Trophoblast cell (in vitro differentiated cells and primary cell): ENCODE measurements around the gene EIF4A2.

Experiments
- DNase-seq, 2 donors: peaks; one replicate each; pipeline ENCODE4 v3.0.0-alpha.2; 2016
- H2AFZ ChIP-seq: 2 replicates; pipeline ENCODE4 v1.6.1; 2013; ENCODE audit warnings: low read length, moderate library complexity, mild to moderate bottlenecking; ENCODE audit not compliant: insufficient read depth, poor library complexity
- H2AK5ac ChIP-seq: 2 replicates; pipeline ENCODE4 v1.6.1; 2013; ENCODE audit warnings: mild to moderate bottlenecking, low read length
- H2BK120ac ChIP-seq: 2 replicates; pipeline ENCODE4 v1.6.1; 2013; ENCODE audit warnings: low read length, mild to moderate bottlenecking, moderate library complexity; ENCODE audit not compliant: insufficient read depth, poor library complexity
- H2BK12ac ChIP-seq: 2 replicates; pipeline ENCODE4 v1.6.1; 2013; ENCODE audit warnings: mild to moderate bottlenecking, low read length, moderate library complexity
- H2BK5ac ChIP-seq: 2 replicates; pipeline ENCODE4 v1.6.1; 2013; ENCODE audit warnings: low read length, low read depth, moderate library complexity, mild to moderate bottlenecking; ENCODE audit not compliant: poor library complexity
- H3K14ac ChIP-seq: 2 replicates; pipeline ENCODE4 v1.6.1; 2013; ENCODE audit warnings: mild to moderate bottlenecking, low read length
- H3K18ac ChIP-seq: 2 replicates; pipeline ENCODE4 v1.6.1; 2013; ENCODE audit warnings: mild to moderate bottlenecking, low read length
- H3K23ac ChIP-seq: 2 replicates; pipeline ENCODE4 v1.6.1; 2013; ENCODE audit warnings: low read length
- H3K27ac ChIP-seq: 2 replicates; pipeline ENCODE4 v1.5.1; 2013; ENCODE audit warnings: low read depth, mild to moderate bottlenecking, inconsistent platforms, low read length, moderate library complexity
- H3K27me3 ChIP-seq: 2 replicates; pipeline ENCODE4 v1.6.1; 2013; ENCODE audit warnings: inconsistent platforms, mild to moderate bottlenecking, low read length, moderate library complexity; ENCODE audit not compliant: insufficient read depth
- H3K36me3 ChIP-seq, 2 experiments: 1 replicate in 1 of 2; 2 replicates in 1 of 2; pipeline ENCODE4 v1.6.1; 2013; ENCODE audit warnings: low read length in 2 of 2, mild to moderate bottlenecking in 2 of 2, moderate library complexity in 1 of 2; ENCODE audit not compliant: insufficient read depth in 2 of 2, control insufficient read depth in 1 of 2
- H3K4ac ChIP-seq: 2 replicates; pipeline ENCODE4 v1.6.1; 2013; ENCODE audit warnings: low read depth, mild to moderate bottlenecking, low read length, moderate library complexity
- H3K4me1 ChIP-seq, 2 experiments: 1 replicate in 1 of 2; 2 replicates in 1 of 2; pipeline ENCODE4 v1.6.1; 2013; ENCODE audit warnings: low read length in 2 of 2, mild to moderate bottlenecking in 2 of 2, moderate library complexity in 1 of 2; ENCODE audit not compliant: insufficient read depth in 2 of 2, control insufficient read depth in 1 of 2
- H3K4me2 ChIP-seq: 2 replicates; pipeline ENCODE4 v1.6.1; 2013; ENCODE audit warnings: inconsistent platforms, mild to moderate bottlenecking, low read length, moderate library complexity
- H3K4me3 ChIP-seq: 2 replicates; pipeline ENCODE4 v1.5.1; 2013; ENCODE audit warnings: mild to moderate bottlenecking, low read depth, low read length, inconsistent platforms
- H3K79me1 ChIP-seq: one replicate; pipeline ENCODE4 v1.6.1; 2013; ENCODE audit warnings: low read length
- H3K79me2 ChIP-seq: 2 replicates; pipeline ENCODE4 v1.6.1; 2013; ENCODE audit warnings: low read length, mild to moderate bottlenecking; ENCODE audit not compliant: control insufficient read depth, insufficient read depth, poor library complexity
- H3K9ac ChIP-seq: 2 replicates; pipeline ENCODE4 v1.6.1; 2013; ENCODE audit warnings: mild to moderate bottlenecking, low read length
- H3K9me3 ChIP-seq: 2 replicates; pipeline ENCODE4 v1.6.1; 2013; ENCODE audit warnings: low read depth, mild to moderate bottlenecking, control low read depth, inconsistent platforms, low read length; ENCODE audit not compliant: insufficient read depth
- H4K12ac ChIP-seq: 2 replicates; pipeline ENCODE4 v1.6.1; 2013; ENCODE audit warnings: low read depth, mild to moderate bottlenecking, low read length, moderate library complexity
- H4K8ac ChIP-seq: 2 replicates; pipeline ENCODE4 v1.6.1; 2013; ENCODE audit warnings: low read depth, mild to moderate bottlenecking, low read length, moderate library complexity
- H4K91ac ChIP-seq: one replicate; pipeline ENCODE4 v1.6.1; 2013; ENCODE audit warnings: low read depth, mild to moderate bottlenecking, low read length, moderate library complexity
- WGBS: extraction: QIAGEN DNeasy Blood & Tissue Kit; methylation state at CpG from one replicate; pipeline ENCODE4 v1.1.7; 2013; ENCODE audit warnings: missing lambda C conversion rate; ENCODE audit not compliant: insufficient read length, insufficient coverage; ENCODE audit errors: extremely low coverage; 5-methylcytosine and 5-hydroxymethylcytosine counted together

The EIF4A2 gene

DNA sequence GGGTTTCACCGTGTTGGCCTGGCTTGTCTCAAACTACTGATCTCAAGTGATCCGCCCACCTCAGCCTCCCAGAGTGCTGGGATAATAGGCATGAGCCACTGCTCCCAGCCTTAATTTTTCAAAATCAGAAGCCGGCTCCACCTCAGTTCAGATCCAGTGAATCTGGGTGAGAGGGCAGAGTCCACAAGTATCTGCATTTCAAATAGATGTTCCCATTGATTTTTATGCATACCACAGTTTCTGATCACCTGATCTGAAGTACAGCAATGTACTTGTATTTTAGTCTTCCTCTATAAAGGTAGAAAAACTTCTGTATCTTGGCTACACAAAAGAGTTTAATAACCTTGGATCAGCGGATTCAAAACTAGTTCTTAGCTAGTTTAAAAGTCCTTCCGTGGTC lies 4.2 kb upstream of the EIF4A2 start:
- no peak overlapping the region for H3K4ac ChIP-seq
- H3K4me3 ChIP-seq: no peak overlapping the region
- peaks cover 13% of the 10 kb centered on the region for H3K79me1 ChIP-seq
- H4K8ac ChIP-seq: no peak overlapping the region
- no peak for DNase-seq
- H3K27me3 ChIP-seq: no peaks in the 10 kb centered on the region
- H2BK12ac ChIP-seq: no peak overlapping the region
- no peak overlapping the region for H3K4me2 ChIP-seq
- no peak overlapping the region for H2AK5ac ChIP-seq
- H3K14ac ChIP-seq: no peak overlapping the region
- no peak overlapping the region for H2BK5ac ChIP-seq
- H4K91ac ChIP-seq: no peak overlapping the region
- no peak overlapping the region for H4K12ac ChIP-seq
- peaks cover 3% of the 10 kb centered on the region for H3K9me3 ChIP-seq
- no peak overlapping the region for H3K27ac ChIP-seq
- peaks cover 2 to 3% of the 10 kb centered on the region in 2 experiments for H3K36me3 ChIP-seq
- H3K9ac ChIP-seq: no peak overlapping the region
- H2AFZ ChIP-seq: no peak overlapping the region
- H3K18ac ChIP-seq: no peak overlapping the region
- H3K23ac ChIP-seq: no peak overlapping the region
- no peaks in the 10 kb centered on the region for H3K4me1 ChIP-seq
- peaks cover 10% of the 10 kb centered on the region for H3K79me2 ChIP-seq
- WGBS: no CpG with 5 or more reads among the region's 5 CpGs
- H2BK120ac ChIP-seq: no peak overlapping the region

DNA sequence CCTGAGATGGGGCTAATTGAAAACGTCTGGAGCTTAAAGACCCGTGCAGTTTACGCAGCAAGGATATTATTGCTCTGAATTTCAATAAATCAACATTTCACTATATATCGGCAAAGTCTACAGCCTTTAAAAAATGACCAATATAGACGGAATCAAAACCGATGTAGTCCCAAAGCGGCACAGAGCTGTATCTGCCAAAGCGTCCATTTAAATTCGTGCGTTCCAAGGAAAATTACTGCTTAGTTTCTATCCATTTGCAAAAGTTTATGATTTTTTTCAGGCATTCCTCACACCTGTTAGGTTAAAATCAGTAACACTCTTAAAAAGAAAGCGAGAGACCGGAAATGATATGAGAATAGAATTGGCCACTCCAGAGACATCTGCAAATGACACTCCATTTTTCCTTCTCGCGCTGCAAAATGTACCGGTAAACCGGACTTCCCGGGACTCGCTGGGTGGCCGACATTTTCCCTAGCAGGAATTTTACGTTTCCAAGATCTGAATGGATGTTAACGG lies 777 bp upstream of the EIF4A2 start:
- peak overlapping the region; percentile 62 for H2BK120ac ChIP-seq

DNA sequence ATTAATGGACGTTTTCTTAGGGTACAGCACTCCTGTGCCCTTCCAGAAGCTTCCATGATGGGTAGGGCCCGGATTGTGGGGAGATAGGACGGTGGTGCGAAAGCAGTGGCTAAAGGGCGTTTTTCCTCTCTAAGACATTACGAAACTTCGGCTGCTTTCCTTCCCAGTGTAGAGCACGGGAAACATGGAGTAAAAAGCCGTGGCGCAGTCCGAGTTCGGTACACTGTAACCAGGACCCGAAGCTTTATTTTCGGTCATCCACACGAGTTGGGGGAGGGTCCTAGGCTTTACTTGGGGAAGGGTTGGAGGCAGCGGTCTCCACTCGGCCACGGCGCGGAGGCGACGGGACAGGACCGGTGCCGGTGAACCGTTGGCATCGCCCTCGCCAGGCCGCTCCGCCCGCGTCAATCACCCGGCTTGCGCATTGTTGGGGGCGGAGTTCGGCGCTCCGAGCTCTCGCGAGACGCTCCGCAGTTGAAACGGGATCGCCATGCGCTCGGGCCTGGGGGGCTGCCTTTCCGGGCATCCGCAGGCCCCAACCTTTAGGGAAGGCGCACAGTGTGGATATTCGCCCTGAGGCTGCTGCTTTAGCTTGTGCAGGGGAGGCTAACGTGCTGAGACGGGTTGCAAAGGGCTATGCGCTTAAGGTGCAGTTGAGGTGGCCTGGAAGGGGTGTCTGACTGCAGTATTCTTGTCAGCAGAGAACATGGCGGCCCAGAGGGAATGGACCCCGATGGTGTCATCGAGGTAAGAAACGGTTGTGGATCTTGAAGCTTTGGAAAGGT lies 546 bp downstream of the EIF4A2 start:
- Histone ChIP-seq H2AFZ (peak overlapping the region; percentile 40), H2BK12ac (no peak overlapping the region), H2BK5ac (peak overlapping the region; percentile 97), H2AK5ac (peak overlapping the region; percentile 16), H4K91ac (peak overlapping the region; percentile 81), H3K4me1 (peaks cover 0 to 2% of the 10 kb centered on the region in 2 experiments), H3K27me3 (no peaks in the 10 kb centered on the region), H3K9me3 (peaks cover 1% of the 10 kb centered on the region), H4K8ac (peak overlapping the region; percentile 67), H3K4me3 (peak overlapping the region; percentile 97), H3K79me2 (peaks cover 13% of the 10 kb centered on the region), H3K4me2 (peak overlapping the region; percentile 84), H3K4ac (peak overlapping the region; percentile 94), H4K12ac (peak overlapping the region; percentile 60), H3K79me1 (peaks cover 14% of the 10 kb centered on the region), H2BK120ac (peak overlapping the region; percentile 48), H3K27ac (peak overlapping the region; percentile 82), H3K18ac (peak overlapping the region; percentile 70), H3K9ac (peak overlapping the region; percentile 83), H3K23ac (no peak overlapping the region), H3K36me3 (peaks cover 6 to 37% of the 10 kb centered on the region in 2 experiments), H3K14ac (peak overlapping the region; percentile 91)
- peak; percentile 72 to 81 for DNase-seq
- WGBS: no CpG with 5 or more reads among the region's 56 CpGs

More for the DNA sequence above, 777 bp upstream of the EIF4A2 start:
- Histone ChIP-seq H3K79me1 (peaks cover 14% of the 10 kb centered on the region), H3K9me3 (peaks cover 3% of the 10 kb centered on the region), H3K4me3 (peak overlapping the region; percentile 85), H2AK5ac (no peak overlapping the region), H2AFZ (peak overlapping the region; percentile 48), H3K36me3 (peaks cover 5 to 29% of the 10 kb centered on the region in 2 experiments), H4K12ac (peak overlapping the region; percentile 28), H3K79me2 (peaks cover 13% of the 10 kb centered on the region), H2BK5ac (peak overlapping the region; percentile 68), H4K8ac (peak overlapping the region; percentile 89), H3K9ac (peak overlapping the region; percentile 80), H3K4me2 (peak overlapping the region; percentile 85), H3K27ac (peak overlapping the region; percentile 81), H3K4ac (peak overlapping the region; percentile 5), H3K23ac (no peak overlapping the region), H3K4me1 (peaks cover 0 to 2% of the 10 kb centered on the region in 2 experiments), H3K18ac (peak overlapping the region; percentile 28), H2BK12ac (no peak overlapping the region), H3K14ac (peak overlapping the region; percentile 15), H4K91ac (peak overlapping the region; percentile 77), H3K27me3 (no peaks in the 10 kb centered on the region)
- DNase-seq: peak in 1 of 2 donors; percentile 52
- WGBS: no CpG with 5 or more reads among the region's 21 CpGs

DNA sequence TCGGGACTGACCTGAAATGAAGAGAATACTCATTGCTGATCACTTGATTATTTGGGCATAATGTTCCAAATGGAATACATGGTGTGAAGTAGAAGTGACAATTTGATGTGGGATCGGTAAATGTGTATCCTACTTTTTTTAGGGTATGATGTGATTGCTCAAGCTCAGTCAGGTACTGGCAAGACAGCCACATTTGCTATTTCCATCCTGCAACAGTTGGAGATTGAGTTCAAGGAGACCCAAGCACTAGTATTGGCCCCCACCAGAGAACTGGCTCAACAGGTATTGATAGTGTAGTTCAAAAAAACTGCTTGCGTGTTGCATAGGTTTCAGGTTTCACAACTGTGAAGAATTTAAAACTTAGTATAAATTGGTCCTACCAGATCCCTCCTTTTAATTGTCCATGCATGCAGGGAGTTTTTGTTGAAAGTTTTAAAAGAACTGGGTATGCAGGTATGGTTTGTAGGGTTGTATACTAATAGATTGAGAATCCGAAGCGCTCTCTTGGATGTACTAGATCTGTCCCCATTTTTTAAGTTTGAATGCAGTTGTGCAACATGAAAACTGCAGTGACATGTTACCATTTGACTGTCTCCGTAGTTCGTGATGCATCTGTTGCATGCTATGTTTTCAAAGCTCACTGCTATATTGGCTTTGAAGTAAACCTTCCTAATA lies 1.6 kb downstream of the EIF4A2 start:
- H3K27me3 ChIP-seq: no peaks in the 10 kb centered on the region
- peak overlapping the region; percentile 94 for H3K4ac ChIP-seq
- H3K4me2 ChIP-seq: peak overlapping the region; percentile 84
- no peak overlapping the region for H2BK12ac ChIP-seq
- H3K4me1 ChIP-seq: peaks cover 0 to 2% of the 10 kb centered on the region in 2 experiments
- peak overlapping the region; percentile 57 for H3K9ac ChIP-seq
- H3K27ac ChIP-seq: no peak overlapping the region
- whole genome bisulfite sequencing: no CpG with 5 or more reads among the region's 7 CpGs
- no peak overlapping the region for H3K14ac ChIP-seq
- peak in 1 of 2 donors; percentile 32 for DNase-seq
- peak overlapping the region; percentile 58 for H3K4me3 ChIP-seq
- no peak overlapping the region for H2AFZ ChIP-seq
- H2AK5ac ChIP-seq: no peak overlapping the region
- H3K18ac ChIP-seq: no peak overlapping the region
- no peak overlapping the region for H2BK5ac ChIP-seq
- H4K8ac ChIP-seq: no peak overlapping the region
- no peak overlapping the region for H4K12ac ChIP-seq
- H3K36me3 ChIP-seq: peaks cover 6 to 40% of the 10 kb centered on the region in 2 experiments
- no peaks in the 10 kb centered on the region for H3K9me3 ChIP-seq
- no peak overlapping the region for H3K23ac ChIP-seq
- peaks cover 13% of the 10 kb centered on the region for H3K79me2 ChIP-seq
- no peak overlapping the region for H4K91ac ChIP-seq
- peaks cover 14% of the 10 kb centered on the region for H3K79me1 ChIP-seq
- H2BK120ac ChIP-seq: no peak overlapping the region
